Subcutaneous adipose tissue (tissue), 4 donors: ENCODE results near the gene TAF12. TPM values are rescaled to one million over a fixed set of nuclear protein-coding genes. Genes with fewer than 3 reads are reported as not detected.

Experiments used
- CTCF ChIP-seq: fragments of 450-650 bp; IDR thresholded peaks from one replicate; pipeline ENCODE4 v1.5.1; 2016; ENCODE audit warnings: low read depth, mild to moderate bottlenecking, control low read depth, antibody characterized with exemption, moderate library complexity
- small RNA-seq: library from RNA; depleted of rRNA; stranded (forward); fragments of <200 nt; gene quantifications from one replicate; pipeline ENCODE3, GENCODE V24; 2016
- total RNA-seq, 4 donors: library from RNA; depleted of rRNA; stranded (reverse); fragments of >200 nt; gene quantifications; one replicate each; pipeline ENCODE4 v1.1.0, GENCODE V29; 2016

TAF12 gene
- total RNA-seq, 4 donors from 2014 or later, result 18.3 to 27.1 (median 23.3) TPM

- no peak for TF ChIP-seq CTCF
These were observed 78.6 kb downstream of the TAF12 start for GRCh38 chr1:28564310-28564709.

DNA sequence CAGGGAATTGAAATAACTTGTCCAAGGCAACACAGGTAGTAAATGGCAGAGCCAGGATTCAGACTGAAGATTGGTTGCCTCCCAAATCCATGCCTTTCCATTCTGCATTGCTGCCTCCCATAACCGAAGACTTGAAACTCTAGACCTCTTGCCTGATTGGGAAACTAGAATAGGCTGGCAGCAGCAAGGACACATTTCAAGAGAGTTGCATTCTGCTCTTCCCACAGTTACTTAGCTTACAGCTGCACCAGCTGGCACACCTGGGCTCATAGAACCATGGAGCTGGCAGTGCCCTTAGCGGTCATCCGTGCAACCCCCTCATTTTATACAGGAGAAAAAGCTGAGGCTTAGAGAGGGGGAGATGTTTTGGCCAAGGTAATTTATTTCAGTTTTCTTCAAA lies 82.0 kb downstream of the TAF12 start:
- TF ChIP-seq CTCF, result no peak

Small RNAs within 50 kb of the gene (small RNA-seq; reads per million reads assigned to genes)
- gene RF00422 (not detected), gene RNU11 (not detected), gene SNORA16A (not detected), gene SNORA44 (not detected), gene SNORA61 (not detected), gene SNORD99 (76,564 reads per million, percentile 100 among the genes with 10 or more reads in this experiment)

Other genes with a start within 250 kb of the TAF12 start
- 10 to 100 TPM; 13.9 to 32.3 (median 19.4) TPM for gene RCC1, start 137.0 kb downstream of the TAF12 start, total RNA-seq
- 10 to 100 TPM; 20.5 to 27.2 (median 26.5) TPM for gene TRNAU1AP, start 90.0 kb downstream of the TAF12 start, total RNA-seq
- gene RAB42, start 50.8 kb downstream of the TAF12 start, total RNA-seq, result 10 to 100 TPM in 2 of 4 donors, 1 to 10 TPM in 2; 1.1 to 57.5 (median 10.0) TPM
- gene RNU11, start 5.5 kb upstream of the TAF12 start, total RNA-seq, result not detected
- gene GMEB1, start 25.7 kb upstream of the TAF12 start, total RNA-seq, result 10 to 100 TPM in 1 of 4 donors, 1 to 10 TPM in 3; 6.6 to 13.6 (median 7.4) TPM
- gene YTHDF2, start 93.9 kb upstream of the TAF12 start, total RNA-seq, result 10 to 100 TPM; 40.3 to 56.9 (median 45.2) TPM
- gene OPRD1, start 169.1 kb upstream of the TAF12 start, total RNA-seq, result not detected